Upper lobe of left lung (tissue), 4 donors: ENCODE measurements around the gene ANO10.

Experiments used
- POLR2A ChIP-seq, 4 donors: fragments of 450-650 bp; IDR thresholded peaks; one replicate each; pipeline ENCODE4 v1.5.1; 2016 to 2017; ENCODE audit warnings: antibody characterized with exemption in 4 of 4, mild to moderate bottlenecking in 2 of 4
- POLR2AphosphoS5 ChIP-seq, 2 donors: sonication (generic); formaldehyde crosslinking; IDR thresholded peaks; one replicate each; pipeline ENCODE4 v1.5.1; 2017; ENCODE audit warnings: antibody characterized with exemption in 2 of 2
- TF ChIP-seq, protein P1 (sequence below), 6 experiments: fragments of 450-650 bp in 4 of 6; fragments of 200-600 bp in 2 of 6; sonication (generic) in 2 of 6; IDR thresholded peaks; one replicate each; pipeline ENCODE4 v1.5.1; 2016 to 2019; ENCODE audit warnings: antibody characterized with exemption in 6 of 6

GRCh38 chr3:43343815-43344214 is 278.0 kb downstream of the ANO10 start:
- TF ChIP-seq, protein P1, sequence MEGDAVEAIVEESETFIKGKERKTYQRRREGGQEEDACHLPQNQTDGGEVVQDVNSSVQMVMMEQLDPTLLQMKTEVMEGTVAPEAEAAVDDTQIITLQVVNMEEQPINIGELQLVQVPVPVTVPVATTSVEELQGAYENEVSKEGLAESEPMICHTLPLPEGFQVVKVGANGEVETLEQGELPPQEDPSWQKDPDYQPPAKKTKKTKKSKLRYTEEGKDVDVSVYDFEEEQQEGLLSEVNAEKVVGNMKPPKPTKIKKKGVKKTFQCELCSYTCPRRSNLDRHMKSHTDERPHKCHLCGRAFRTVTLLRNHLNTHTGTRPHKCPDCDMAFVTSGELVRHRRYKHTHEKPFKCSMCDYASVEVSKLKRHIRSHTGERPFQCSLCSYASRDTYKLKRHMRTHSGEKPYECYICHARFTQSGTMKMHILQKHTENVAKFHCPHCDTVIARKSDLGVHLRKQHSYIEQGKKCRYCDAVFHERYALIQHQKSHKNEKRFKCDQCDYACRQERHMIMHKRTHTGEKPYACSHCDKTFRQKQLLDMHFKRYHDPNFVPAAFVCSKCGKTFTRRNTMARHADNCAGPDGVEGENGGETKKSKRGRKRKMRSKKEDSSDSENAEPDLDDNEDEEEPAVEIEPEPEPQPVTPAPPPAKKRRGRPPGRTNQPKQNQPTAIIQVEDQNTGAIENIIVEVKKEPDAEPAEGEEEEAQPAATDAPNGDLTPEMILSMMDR (IDR thresholded peaks at IDR 0.05): no peak
- no peak for TF ChIP-seq POLR2AphosphoS5 (IDR thresholded peaks at IDR 0.05)
- TF ChIP-seq POLR2A (IDR thresholded peaks at IDR 0.05): no peak
